Mesendoderm (in vitro differentiated cells): Measurements from ENCODE around the gene ERBB4.

Experiments
- DNase-seq: peaks from one replicate; pipeline ENCODE4 v3.0.0; 2013
- H2AK5ac ChIP-seq: 2 replicates; pipeline ENCODE4 v1.6.1; 2013; ENCODE audit warnings: low read length, inconsistent platforms
- H2BK120ac ChIP-seq: 2 replicates; pipeline ENCODE4 v1.6.1; 2013; ENCODE audit warnings: low read depth, mild to moderate bottlenecking, low read length, moderate library complexity, mixed read lengths
- H2BK15ac ChIP-seq: replicated peaks from 2 replicates; pipeline ENCODE4 v1.6.1; 2013; ENCODE audit warnings: low read depth, mild to moderate bottlenecking, moderate library complexity
- H2BK5ac ChIP-seq: 2 replicates; pipeline ENCODE4 v1.6.1; 2013; ENCODE audit warnings: low read length, inconsistent platforms
- H3K18ac ChIP-seq: 2 replicates; pipeline ENCODE4 v1.6.1; 2013; ENCODE audit warnings: mild to moderate bottlenecking, low read length, mixed read lengths
- H3K23ac ChIP-seq: one replicate; pipeline ENCODE4 v1.6.1; 2013; ENCODE audit warnings: low read length
- H3K27ac ChIP-seq: 2 replicates; pipeline ENCODE4 v1.5.1; 2013; ENCODE audit warnings: low read depth, mild to moderate bottlenecking, inconsistent platforms, low read length, moderate library complexity
- H3K27me3 ChIP-seq: 2 replicates; pipeline ENCODE4 v1.6.1; 2013; ENCODE audit warnings: low read length, control low read depth, mild to moderate bottlenecking, inconsistent platforms; ENCODE audit not compliant: insufficient read depth, poor library complexity
- H3K36me3 ChIP-seq: 2 replicates; pipeline ENCODE4 v1.6.1; 2013; ENCODE audit warnings: low read length, inconsistent platforms; ENCODE audit not compliant: control insufficient read depth, insufficient read depth
- H3K4ac ChIP-seq: one replicate; pipeline ENCODE4 v1.6.1; 2013; ENCODE audit warnings: low read depth, mild to moderate bottlenecking, low read length, moderate library complexity
- H3K4me1 ChIP-seq: 2 replicates; pipeline ENCODE4 v1.6.1; 2013; ENCODE audit warnings: low read depth, low read length, inconsistent platforms; ENCODE audit not compliant: control insufficient read depth
- H3K4me2 ChIP-seq: 2 replicates; pipeline ENCODE4 v1.6.1; 2013; ENCODE audit warnings: low read length
- H3K4me3 ChIP-seq: 2 replicates; pipeline ENCODE4 v1.5.1; 2013; ENCODE audit warnings: mild to moderate bottlenecking, low read length
- H3K56ac ChIP-seq: one replicate; pipeline ENCODE4 v1.6.1; 2013; ENCODE audit warnings: low read length
- H3K79me1 ChIP-seq: 2 replicates; pipeline ENCODE4 v1.6.1; 2013; ENCODE audit warnings: low read length, inconsistent platforms
- H3K79me2 ChIP-seq: 2 replicates; pipeline ENCODE4 v1.6.1; 2013; ENCODE audit warnings: mild to moderate bottlenecking, low read length; ENCODE audit not compliant: control insufficient read depth, insufficient read depth
- H3K9ac ChIP-seq: 2 replicates; pipeline ENCODE4 v1.6.1; 2013; ENCODE audit warnings: low read length, inconsistent platforms
- H4K5ac ChIP-seq: one replicate; pipeline ENCODE4 v1.6.1; 2013; ENCODE audit warnings: low read length
- H4K8ac ChIP-seq: one replicate; pipeline ENCODE4 v1.6.1; 2013; ENCODE audit warnings: low read depth, mild to moderate bottlenecking, control low read depth, low read length, moderate library complexity
- WGBS: extraction: QIAGEN DNeasy Blood & Tissue Kit; methylation state at CpG from one replicate; pipeline ENCODE4 v1.1.7; 2013; ENCODE audit warnings: low lambda C conversion rate, missing lambda C conversion rate; ENCODE audit not compliant: insufficient coverage; ENCODE audit errors: extremely low coverage; 5-methylcytosine and 5-hydroxymethylcytosine counted together

Gene ERBB4

GRCh38 chr2:211354481-211354880 is 1184.1 kb downstream of the ERBB4 start:
- no CpG with 5 or more reads among the region's 1 CpG for WGBS
- Histone ChIP-seq H3K4me3 (no peak overlapping the region), H3K27me3 (no peaks in the 10 kb centered on the region), H2AK5ac (no peak overlapping the region), H3K4me1 (no peaks in the 10 kb centered on the region), H3K23ac (no peak overlapping the region), H2BK15ac (no peak overlapping the region), H3K18ac (no peak overlapping the region), H3K4ac (no peak overlapping the region), H2BK120ac (no peak overlapping the region), H3K79me1 (no peaks in the 10 kb centered on the region), H3K9ac (no peak overlapping the region), H3K79me2 (no peaks in the 10 kb centered on the region), H3K27ac (no peak overlapping the region), H3K56ac (no peak overlapping the region), H3K36me3 (no peaks in the 10 kb centered on the region), H4K8ac (no peak overlapping the region), H2BK5ac (no peak overlapping the region), H3K4me2 (no peak overlapping the region), H4K5ac (no peak overlapping the region)
- DNase-seq = no peak

DNA sequence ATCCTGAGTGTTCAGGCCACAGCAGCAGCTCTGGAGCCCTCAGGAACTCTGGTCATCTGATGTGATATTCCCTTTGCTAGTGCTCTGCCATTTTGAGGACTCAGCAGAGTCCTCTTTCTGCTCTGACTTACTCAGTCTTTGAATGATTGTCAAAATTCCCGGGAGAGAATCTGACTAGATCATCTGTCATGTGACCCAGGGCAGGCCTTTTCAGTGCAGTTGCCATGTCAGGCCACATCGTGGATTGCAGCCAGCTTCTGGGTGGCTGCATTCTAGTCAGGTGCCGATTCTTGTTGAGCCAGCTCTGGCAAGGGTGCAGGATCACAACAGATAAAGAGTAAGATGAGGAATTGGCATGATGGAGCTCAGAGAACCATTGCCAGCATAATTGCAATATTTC is 1186.6 kb downstream of the ERBB4 start:
- Histone ChIP-seq H3K4me2 (no peak overlapping the region), H3K18ac (no peak overlapping the region), H4K8ac (no peak overlapping the region), H2BK15ac (no peak overlapping the region), H2BK120ac (no peak overlapping the region), H3K27me3 (no peaks in the 10 kb centered on the region), H3K27ac (no peak overlapping the region), H3K79me1 (no peaks in the 10 kb centered on the region), H3K56ac (no peak overlapping the region), H2BK5ac (no peak overlapping the region), H3K23ac (no peak overlapping the region), H3K79me2 (no peaks in the 10 kb centered on the region), H3K4me1 (no peaks in the 10 kb centered on the region), H3K36me3 (no peaks in the 10 kb centered on the region), H3K4ac (no peak overlapping the region), H3K4me3 (no peak overlapping the region), H2AK5ac (no peak overlapping the region), H3K9ac (no peak overlapping the region), H4K5ac (no peak overlapping the region)
- DNase-seq = peak; percentile 45
- no CpG with 5 or more reads among the region's 3 CpGs for WGBS

GRCh38 chr2:211349031-211349430 is 1189.6 kb downstream of the ERBB4 start:
- no peak overlapping the region for H2BK120ac ChIP-seq
- no peaks in the 10 kb centered on the region for H3K4me1 ChIP-seq
- H3K9ac ChIP-seq = no peak overlapping the region
- no peak overlapping the region for H4K8ac ChIP-seq
- no peaks in the 10 kb centered on the region for H3K79me1 ChIP-seq
- H3K27ac ChIP-seq = no peak overlapping the region
- no peak overlapping the region for H4K5ac ChIP-seq
- H2AK5ac ChIP-seq = no peak overlapping the region
- H3K4me2 ChIP-seq = no peak overlapping the region
- H3K4ac ChIP-seq = no peak overlapping the region
- no peaks in the 10 kb centered on the region for H3K36me3 ChIP-seq
- no peak overlapping the region for H2BK15ac ChIP-seq
- no peak overlapping the region for H3K4me3 ChIP-seq
- WGBS = no CpG with 5 or more reads among the region's 2 CpGs
- H2BK5ac ChIP-seq = no peak overlapping the region
- H3K27me3 ChIP-seq = no peaks in the 10 kb centered on the region
- H3K56ac ChIP-seq = no peak overlapping the region
- DNase-seq = no peak
- no peak overlapping the region for H3K18ac ChIP-seq
- no peaks in the 10 kb centered on the region for H3K79me2 ChIP-seq
- no peak overlapping the region for H3K23ac ChIP-seq

GRCh38 chr2:211347328-211347727 is 1191.3 kb downstream of the ERBB4 start:
- H3K9ac ChIP-seq = no peak overlapping the region
- no peak overlapping the region for H4K5ac ChIP-seq
- no peaks in the 10 kb centered on the region for H3K79me1 ChIP-seq
- H2BK120ac ChIP-seq = no peak overlapping the region
- no peak overlapping the region for H3K18ac ChIP-seq
- H2BK15ac ChIP-seq = no peak overlapping the region
- no peaks in the 10 kb centered on the region for H3K79me2 ChIP-seq
- H3K4ac ChIP-seq = no peak overlapping the region
- H3K4me2 ChIP-seq = no peak overlapping the region
- H2BK5ac ChIP-seq = no peak overlapping the region
- no peak overlapping the region for H3K4me3 ChIP-seq
- no peaks in the 10 kb centered on the region for H3K36me3 ChIP-seq
- peak; percentile 28 for DNase-seq
- no peaks in the 10 kb centered on the region for H3K4me1 ChIP-seq
- H3K56ac ChIP-seq = no peak overlapping the region
- no peak overlapping the region for H4K8ac ChIP-seq
- no peak overlapping the region for H3K23ac ChIP-seq
- no peak overlapping the region for H3K27ac ChIP-seq
- no CpG with 5 or more reads among the region's 6 CpGs for WGBS
- H2AK5ac ChIP-seq = no peak overlapping the region
- no peaks in the 10 kb centered on the region for H3K27me3 ChIP-seq

DNA sequence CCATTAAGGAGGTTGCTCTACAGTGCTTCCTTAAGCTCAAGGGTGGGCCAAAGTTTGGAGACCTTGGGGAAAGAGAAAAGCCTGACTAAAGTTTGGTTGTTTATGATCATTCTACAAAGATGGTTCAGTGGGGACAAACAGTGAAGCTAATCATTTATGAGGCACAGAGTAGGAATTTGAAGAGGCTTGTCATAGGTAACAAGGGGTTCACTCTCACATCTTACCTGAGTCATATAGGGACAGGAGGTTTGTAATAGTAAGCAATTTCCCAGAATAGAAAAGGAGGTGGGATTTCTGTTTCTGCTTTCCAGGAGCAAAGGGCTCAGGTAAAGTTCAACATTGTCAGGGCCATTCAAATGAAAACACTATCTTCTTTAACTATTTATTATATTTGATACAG is 1194.3 kb downstream of the ERBB4 start:
- Histone ChIP-seq H2BK5ac (no peak overlapping the region), H3K4ac (no peak overlapping the region), H4K8ac (no peak overlapping the region), H3K56ac (no peak overlapping the region), H3K36me3 (no peaks in the 10 kb centered on the region), H4K5ac (no peak overlapping the region), H3K23ac (no peak overlapping the region), H2BK15ac (no peak overlapping the region), H2BK120ac (no peak overlapping the region), H3K18ac (no peak overlapping the region), H3K4me3 (no peak overlapping the region), H3K27ac (no peak overlapping the region), H3K4me2 (no peak overlapping the region), H2AK5ac (no peak overlapping the region), H3K79me1 (no peaks in the 10 kb centered on the region), H3K4me1 (no peaks in the 10 kb centered on the region), H3K79me2 (no peaks in the 10 kb centered on the region), H3K9ac (no peak overlapping the region), H3K27me3 (no peaks in the 10 kb centered on the region)
- DNase-seq = no peak

DNA sequence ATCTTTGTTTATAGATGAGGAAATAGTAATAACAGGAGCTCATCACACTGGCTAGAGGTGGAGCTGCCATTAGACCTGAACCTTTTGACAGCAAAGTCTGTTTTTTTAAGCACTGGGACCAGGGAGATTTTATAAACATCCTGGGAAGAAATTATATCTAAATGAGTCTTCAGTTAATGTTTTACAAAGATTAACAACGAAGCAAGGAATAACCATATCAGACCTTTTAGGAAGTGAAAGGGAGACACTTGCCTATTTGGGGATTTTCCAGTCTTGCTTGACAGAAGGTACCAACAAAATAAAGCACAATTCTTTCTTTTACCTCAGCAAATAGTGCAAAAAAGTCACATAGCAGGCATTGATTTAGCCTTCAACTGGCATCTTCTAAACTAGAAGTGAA is 1205.2 kb downstream of the ERBB4 start:
- H3K4ac ChIP-seq = no peak overlapping the region
- H3K56ac ChIP-seq = peak overlapping the region; percentile 8
- H3K79me1 ChIP-seq = no peaks in the 10 kb centered on the region
- WGBS = no CpG with 5 or more reads among the region's 1 CpG
- H3K9ac ChIP-seq = no peak overlapping the region
- no peaks in the 10 kb centered on the region for H3K36me3 ChIP-seq
- peak overlapping the region; percentile 19 for H2BK15ac ChIP-seq
- H4K5ac ChIP-seq = no peak overlapping the region
- no peak overlapping the region for H2BK5ac ChIP-seq
- H2AK5ac ChIP-seq = no peak overlapping the region
- no peak overlapping the region for H4K8ac ChIP-seq
- no peak for DNase-seq
- H3K18ac ChIP-seq = no peak overlapping the region
- no peaks in the 10 kb centered on the region for H3K79me2 ChIP-seq
- H3K4me1 ChIP-seq = peaks cover 2% of the 10 kb centered on the region
- H3K27me3 ChIP-seq = no peaks in the 10 kb centered on the region
- H3K4me2 ChIP-seq = no peak overlapping the region
- H3K27ac ChIP-seq = no peak overlapping the region
- no peak overlapping the region for H3K23ac ChIP-seq
- H2BK120ac ChIP-seq = no peak overlapping the region
- H3K4me3 ChIP-seq = no peak overlapping the region
